HG02885 (cell line): ENCODE measurements around the gene FARP1.
"Not testable (repeated sequence)": the region's sequence is repeated elsewhere in the genome, so short reads cannot be mapped to it uniquely, and the experiment has no call there.

Experiments
- ATAC-seq: cut with Tn5 transposase; IDR thresholded peaks from one replicate; pipeline ENCODE4 v1.9.1; 2021; ENCODE audit warnings: mild to moderate bottlenecking; ENCODE audit not compliant: unreplicated experiment, poor library complexity

The FARP1 gene

DNA sequence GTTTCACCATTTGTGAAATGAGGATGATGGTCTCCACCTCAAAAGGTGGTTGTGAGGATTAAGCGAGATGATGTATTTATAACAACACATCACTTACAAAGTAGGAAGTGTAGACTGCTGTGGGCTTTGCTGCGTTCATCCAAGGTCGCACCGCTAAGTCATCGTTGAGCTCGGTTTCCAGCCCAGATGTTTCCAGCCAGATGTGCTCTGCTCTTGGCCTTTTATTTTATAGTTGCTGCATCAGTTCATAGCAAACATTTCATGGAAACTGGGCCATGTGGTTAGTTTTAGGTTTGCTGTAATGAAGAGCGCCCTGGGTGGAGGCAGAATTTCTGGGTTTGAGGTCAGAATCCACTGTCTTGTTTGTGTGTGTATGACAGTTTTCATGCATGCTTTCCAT lies 110.6 kb downstream of the FARP1 start:
- ATAC-seq: no peak

DNA sequence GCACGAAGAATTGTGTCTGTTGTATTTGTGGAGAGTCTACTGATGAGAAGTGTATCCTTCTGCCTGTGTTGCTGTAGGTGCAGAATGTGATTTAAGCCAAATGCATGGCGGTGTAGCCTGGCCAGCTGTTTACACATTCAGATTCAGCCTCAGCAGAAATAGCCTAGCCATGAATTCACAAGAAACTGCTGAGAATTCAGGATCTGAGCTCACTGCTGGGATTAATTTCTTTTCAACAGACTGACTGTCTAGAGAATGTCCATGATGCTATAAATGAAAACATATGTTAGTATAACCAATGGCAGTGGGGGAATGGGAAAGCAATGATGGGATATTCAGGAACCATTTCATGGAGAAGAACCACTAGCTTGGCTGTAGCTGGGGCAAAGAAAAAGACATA lies 111.6 kb downstream of the FARP1 start:
- ATAC-seq: no peak

DNA sequence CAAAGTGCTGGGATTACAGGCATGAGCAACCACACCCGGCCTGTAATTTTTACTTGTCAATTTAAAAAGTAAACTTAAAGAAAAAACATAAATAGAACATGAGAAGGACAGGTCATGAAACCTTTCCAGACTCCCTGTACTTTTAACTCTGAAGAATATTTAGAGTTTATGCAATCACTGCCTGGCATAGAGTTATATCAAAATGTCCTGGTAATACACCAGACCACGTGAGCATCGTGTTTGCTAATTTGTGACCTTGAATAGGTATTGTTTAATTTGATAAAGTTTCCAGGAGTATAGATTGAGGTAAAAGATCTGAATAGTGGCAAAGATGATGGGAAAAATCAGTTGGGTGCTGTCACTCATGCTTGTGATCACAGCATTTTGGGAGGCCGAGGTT lies 115.3 kb downstream of the FARP1 start:
- ATAC-seq: no peak

DNA sequence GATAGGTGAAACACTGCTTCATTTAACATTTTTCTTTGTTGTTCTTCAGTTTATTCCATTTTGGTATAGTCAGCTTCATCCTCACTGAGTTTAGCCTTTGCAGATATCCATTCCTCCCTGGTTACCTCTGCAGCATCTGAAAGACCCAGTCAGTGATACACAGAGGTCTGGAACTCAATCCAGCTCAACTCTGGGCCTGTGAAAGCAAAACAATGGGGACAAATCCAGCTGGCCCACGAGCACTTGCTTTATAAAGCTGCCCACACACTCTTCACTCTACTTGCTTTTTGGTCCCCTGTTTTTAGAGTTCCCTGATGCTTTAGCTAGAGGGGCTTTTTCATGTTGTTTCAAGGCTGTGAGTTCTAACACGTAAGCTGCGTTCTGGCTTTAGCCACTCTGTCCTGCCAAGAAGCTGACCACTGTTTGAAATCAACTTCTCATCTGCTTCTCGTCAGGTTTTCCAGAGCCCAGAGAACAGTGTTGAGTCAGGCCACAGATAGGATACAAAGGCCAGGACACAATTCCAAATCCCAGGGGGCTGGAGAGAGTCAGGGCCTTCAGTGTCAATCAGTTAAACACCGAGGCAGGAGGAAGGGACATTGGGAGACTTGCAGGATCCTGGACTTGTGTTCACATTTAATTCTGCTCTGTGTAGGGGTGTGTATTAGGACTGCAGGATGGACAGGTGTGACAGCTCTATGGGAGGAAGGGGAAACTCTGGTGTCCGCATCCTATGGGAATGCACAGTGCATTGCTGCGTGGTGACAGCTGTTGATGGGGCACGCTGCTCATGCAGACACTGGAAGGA lies 117.7 kb downstream of the FARP1 start:
- ATAC-seq: no peak

DNA sequence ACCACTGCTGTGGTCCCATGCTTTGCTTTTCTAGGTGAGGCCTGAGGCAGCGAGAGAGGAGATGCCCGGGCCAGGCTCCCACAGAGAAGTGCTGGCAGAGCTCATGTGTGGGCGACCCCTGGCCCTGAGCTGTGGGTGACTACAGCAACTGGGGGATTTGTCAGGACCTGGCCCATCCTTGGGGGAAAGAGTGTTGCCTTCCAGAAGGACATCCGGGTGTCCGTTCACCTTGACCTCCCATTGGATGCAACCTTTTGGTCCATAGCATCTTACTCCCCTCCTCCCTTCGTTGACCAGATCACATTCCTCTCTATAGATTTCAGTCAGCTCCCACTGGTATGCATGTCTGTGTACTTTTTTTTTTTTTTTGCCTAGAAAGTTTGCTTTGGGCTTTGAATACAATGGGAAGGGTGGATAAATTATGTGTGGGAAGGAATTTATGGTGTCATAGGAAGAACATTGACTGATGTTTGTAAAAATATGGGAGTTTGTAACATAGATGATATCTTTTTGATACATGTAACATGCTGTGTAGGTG lies 118.3 kb downstream of the FARP1 start:
- ATAC-seq: no peak

DNA sequence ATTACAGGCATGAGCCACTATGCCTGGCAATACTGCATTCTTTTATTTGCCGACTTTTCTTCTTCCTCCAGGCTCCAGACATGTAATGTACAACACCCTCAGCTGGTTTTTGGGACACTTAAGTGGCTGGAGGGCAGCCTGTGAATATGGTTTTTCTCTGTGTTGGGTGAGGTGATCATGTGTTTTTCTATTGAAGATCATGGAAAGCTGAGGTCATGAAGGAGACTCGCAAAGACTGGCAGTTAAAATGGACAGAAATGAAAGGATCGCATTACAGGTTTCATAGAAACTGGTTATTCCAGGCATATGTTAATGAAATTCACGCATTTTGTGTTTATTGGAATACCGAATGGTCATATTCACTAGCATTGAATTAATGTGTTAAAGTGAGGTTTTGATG lies 119.4 kb downstream of the FARP1 start:
- no peak for ATAC-seq

- no peak for ATAC-seq
These were observed 120.9 kb downstream of the FARP1 start for GRCh38 chr13:98263841-98264240.

GRCh38 chr13:98264877-98265276 lies 122.0 kb downstream of the FARP1 start:
- no peak for ATAC-seq

GRCh38 chr13:98265692-98266551 lies 123.0 kb downstream of the FARP1 start:
- no peak for ATAC-seq

DNA sequence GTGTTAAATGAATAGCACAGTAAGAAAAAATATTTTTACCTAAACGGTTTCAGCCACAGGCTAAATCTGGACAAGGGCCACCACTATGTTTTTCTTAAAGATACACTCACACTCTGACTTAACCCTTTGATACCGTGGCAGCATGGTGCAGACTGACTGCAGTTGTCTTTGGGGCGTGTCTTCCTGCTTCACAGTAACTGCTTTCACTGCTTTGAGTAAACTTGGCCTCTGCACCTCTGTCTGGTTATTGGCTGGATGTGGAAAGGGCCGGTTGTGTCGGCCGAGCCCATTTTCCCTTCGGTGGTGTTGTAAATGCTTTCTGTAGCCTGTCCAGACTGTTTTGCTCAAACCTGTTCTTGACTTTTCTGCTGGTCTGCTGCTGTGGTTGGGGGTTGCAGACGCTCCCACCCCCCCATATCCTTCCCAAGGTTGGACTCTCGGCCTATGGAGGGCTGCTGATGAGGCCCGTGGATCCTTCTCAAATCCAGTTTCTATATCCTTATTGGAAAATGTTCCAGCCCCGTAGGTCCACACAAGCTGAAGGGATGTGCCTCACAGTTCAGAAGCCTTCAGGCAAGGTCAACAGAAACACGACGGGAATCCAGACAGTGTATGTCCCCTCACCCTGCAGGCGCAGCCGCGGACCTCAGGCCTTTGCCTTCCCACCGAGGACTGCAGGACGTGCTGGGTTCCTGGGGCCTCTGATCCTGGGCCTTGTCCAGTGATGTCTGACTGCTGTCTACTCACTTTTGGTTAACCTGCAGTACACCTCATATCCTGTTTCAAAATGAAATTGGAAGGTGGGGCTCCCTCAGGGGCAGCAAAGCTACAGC lies 124.4 kb downstream of the FARP1 start:
- ATAC-seq: peak; percentile 88

- ATAC-seq: no peak
These were observed 126.5 kb downstream of the FARP1 start for GRCh38 chr13:98269386-98269785.

DNA sequence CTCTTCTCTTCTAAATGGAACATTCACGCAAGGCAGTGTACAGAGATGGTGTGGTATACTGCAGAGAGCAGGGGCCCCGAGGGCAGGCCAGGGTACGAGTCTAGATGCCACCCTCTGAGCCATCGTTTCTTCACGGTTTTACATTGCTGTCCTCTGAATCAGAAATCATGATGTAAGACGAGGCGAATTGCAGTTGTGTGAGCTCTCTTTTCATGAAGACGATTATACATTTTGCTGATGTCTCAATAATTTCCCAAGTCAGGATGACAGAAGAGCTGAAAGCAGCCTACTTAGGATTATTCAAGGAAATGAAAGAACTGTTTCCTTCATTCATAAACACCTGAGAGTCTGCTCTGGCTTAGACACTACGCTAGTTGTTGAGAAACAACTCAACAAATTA lies 127.9 kb downstream of the FARP1 start:
- ATAC-seq: no peak

GRCh38 chr13:98271646-98272045 lies 128.8 kb downstream of the FARP1 start:
- ATAC-seq: not testable (repeated sequence)

GRCh38 chr13:98272549-98272948 lies 129.7 kb downstream of the FARP1 start:
- no peak for ATAC-seq

GRCh38 chr13:98273067-98273823 lies 130.4 kb downstream of the FARP1 start:
- no peak for ATAC-seq

DNA sequence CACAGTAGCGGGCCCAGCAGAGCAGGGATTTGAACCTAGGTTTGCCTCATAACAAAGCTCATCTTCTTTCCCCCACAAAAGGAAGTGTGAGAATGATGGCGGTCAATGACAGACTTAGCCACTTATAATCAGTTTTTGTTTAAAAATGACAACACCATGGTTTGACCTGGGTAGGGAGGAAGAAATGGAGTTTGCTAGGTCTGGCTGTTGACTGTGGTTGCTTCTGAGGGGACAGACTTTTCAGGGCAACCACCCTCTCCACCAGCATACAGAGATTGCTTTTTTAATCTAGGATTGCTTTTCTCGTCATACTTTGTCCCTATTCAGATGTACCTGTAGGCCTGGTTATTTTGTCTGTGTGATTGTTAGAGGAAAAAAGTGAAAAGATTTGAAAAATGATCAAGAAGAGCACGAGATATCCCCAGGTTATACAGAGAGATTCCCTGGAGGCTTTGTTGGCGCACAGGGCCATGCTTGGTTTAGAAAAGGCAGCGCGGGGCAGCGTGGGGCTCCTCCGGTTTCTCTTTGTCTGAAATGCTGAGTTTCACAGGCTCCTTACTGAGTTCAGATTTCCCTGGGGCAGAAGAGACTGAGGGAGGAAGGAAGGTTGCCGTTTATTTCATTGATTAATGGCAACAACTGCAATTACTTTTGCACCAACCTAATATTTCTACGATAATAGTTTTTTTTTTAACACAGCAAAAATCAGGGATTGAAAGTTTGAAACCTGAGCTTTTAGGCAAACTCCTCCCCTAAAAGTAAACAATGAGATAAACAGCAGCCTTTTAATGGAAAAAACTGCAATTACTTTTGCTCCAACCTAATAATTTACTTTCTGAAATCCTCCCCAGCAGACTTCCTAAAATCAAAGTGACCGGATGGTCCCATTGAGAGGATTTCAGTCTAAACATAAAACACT lies 131.2 kb downstream of the FARP1 start:
- ATAC-seq: no peak

- no peak for ATAC-seq
These were observed 132.1 kb downstream of the FARP1 start for GRCh38 chr13:98274921-98275487.

DNA sequence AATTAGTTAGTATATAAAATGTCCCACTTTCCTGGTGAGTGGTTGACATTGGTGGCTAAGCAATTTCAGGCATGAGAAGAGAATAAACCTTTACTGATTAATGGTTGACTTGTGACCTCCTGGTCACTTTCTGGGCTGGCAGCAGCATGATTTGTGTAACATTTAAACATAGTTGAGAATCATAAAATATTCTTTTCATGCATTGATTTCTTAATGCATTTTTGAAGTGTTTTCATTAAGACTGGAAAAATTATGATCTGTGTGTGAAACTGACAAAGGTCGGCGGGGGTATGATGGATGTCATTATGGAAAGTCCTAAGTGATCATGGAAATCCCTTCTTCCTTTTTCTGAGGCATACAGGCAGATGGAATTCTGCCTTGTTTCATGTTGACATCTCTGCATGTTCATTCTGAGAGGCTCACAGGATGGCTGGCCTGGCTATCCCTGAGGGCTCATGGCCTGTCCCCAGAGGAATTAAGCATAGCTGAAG lies 132.8 kb downstream of the FARP1 start:
- no peak for ATAC-seq
